A549 (cell line): ENCODE data around the gene MALRD1. TPM values are rescaled to one million over a fixed set of nuclear protein-coding genes. Genes with fewer than 3 reads are reported as not detected.

Experiments used
- ATAC-seq, 2 experiments: fragments of 200-7000 bp in 1 of 2; fragments of >200 bp in 1 of 2; cut with Nextera tagmentation in 1 of 2; cut with Tn5 transposase in 1 of 2; 3 replicates each; pipeline versions ENCODE4 v1.8.0 to v1.9.1; 2018 to 2020; ENCODE audit warnings: mild to moderate bottlenecking in 1 of 2, moderate library complexity in 1 of 2
- CTCF ChIA-PET: fragments of 300-600 bp; sonication (Branson Sonifier 250); formaldehyde crosslinking; extraction: SDS; loops from one replicate; lab custom pipeline; 2021; ENCODE audit warnings: antibody characterized with exemption, inconsistent platforms; lab: Yijun Ruan, JAX
- POLR2A ChIA-PET: fragments of 350-600 bp; formaldehyde crosslinking; extraction: SDS; loops from one replicate; lab custom pipeline; 2021; ENCODE audit warnings: antibody characterized with exemption, inconsistent platforms; lab: Yijun Ruan, JAX
- DNase-seq, 2 experiments: peaks; one replicate each; pipeline versions ENCODE4 v3.0.0 to v3.0.0-alpha.2; 2011 to 2016; ENCODE audit warnings: low read depth in 1 of 2, low spot score in 1 of 2
- FAIRE-seq: peaks from 2 replicates; lab custom pipeline; 2011; peaks lifted over from hg19 to GRCh38; lab: Jason Lieb, UNC
- H3K27ac ChIP-seq, 2 experiments: fragments of >200 bp; sonication (Bioruptor Twin); formaldehyde crosslinking; 3 replicates each; pipeline ENCODE4 v1.5.1; 2016 to 2017
- H3K4me1 ChIP-seq: fragments of >200 bp; sonication (Bioruptor Twin); formaldehyde crosslinking; 3 replicates; pipeline ENCODE4 v1.6.1; 2016
- H3K4me2 ChIP-seq: fragments of >200 bp; sonication (Bioruptor Twin); formaldehyde crosslinking; 3 replicates; pipeline ENCODE4 v1.6.1; 2016
- H3K4me3 ChIP-seq: fragments of >200 bp; sonication (Bioruptor Twin); formaldehyde crosslinking; 3 replicates; pipeline ENCODE4 v1.5.1; 2016
- H3K9me3 ChIP-seq: fragments of >200 bp; sonication (Bioruptor Twin); formaldehyde crosslinking; 3 replicates; pipeline ENCODE4 v1.6.1; 2016
- BCL3 ChIP-seq: fragments of >200 bp; sonication (Bioruptor Twin); formaldehyde crosslinking; IDR thresholded peaks from 3 replicates; pipeline ENCODE4 v1.6.1; 2016
- BHLHE40 ChIP-seq: IDR thresholded peaks from 2 replicates; pipeline ENCODE4 v1.6.1; 2012; ENCODE audit warnings: low read depth, low read length, inconsistent platforms
- CTCF ChIP-seq: fragments of >200 bp; sonication (Bioruptor Twin); formaldehyde crosslinking; IDR thresholded peaks from 3 replicates; pipeline ENCODE4 v1.5.1; 2016
- ELK1 ChIP-seq: fragments of 150-350 bp; IDR thresholded peaks from 2 replicates; pipeline ENCODE4 v1.6.1; 2014; ENCODE audit warnings: low read depth, mild to moderate bottlenecking, low read length
- EP300 ChIP-seq, 2 experiments: fragments of >200 bp; sonication (Bioruptor Twin); formaldehyde crosslinking; IDR thresholded peaks; 2 replicates in 1 of 2; 3 replicates in 1 of 2; pipeline ENCODE4 v1.6.1; 2016 to 2017
- FOSB ChIP-seq: fragments of 250-450 bp; sonication (Bioruptor Pico); IDR thresholded peaks from 2 replicates; pipeline ENCODE4 v1.5.0; 2020; ENCODE audit warnings: mild to moderate bottlenecking, moderate library complexity
- GATA3 ChIP-seq: IDR thresholded peaks from 2 replicates; pipeline ENCODE4 v1.6.1; 2012; ENCODE audit warnings: borderline replicate concordance
- HDAC2 ChIP-seq: fragments of 200-600 bp; sonication (generic); IDR thresholded peaks from 2 replicates; pipeline ENCODE4 v1.6.1; 2016
- HES2 ChIP-seq: fragments of >200 bp; sonication (Bioruptor Twin); formaldehyde crosslinking; IDR thresholded peaks from 2 replicates; pipeline ENCODE4 v1.6.1; 2016
- HEYL ChIP-seq: fragments of 250-450 bp; sonication (Bioruptor Pico); IDR thresholded peaks from 2 replicates; pipeline ENCODE4 v1.8.0; 2021; ENCODE audit warnings: mild to moderate bottlenecking, moderate library complexity
- HOXA7 ChIP-seq: fragments of 250-450 bp; sonication (Bioruptor Pico); IDR thresholded peaks from 2 replicates; pipeline ENCODE4 v1.5.0; 2020; ENCODE audit warnings: mild to moderate bottlenecking, moderate library complexity
- HOXB5 ChIP-seq: fragments of 250-450 bp; sonication (Bioruptor Pico); IDR thresholded peaks from 2 replicates; pipeline ENCODE4 v1.5.0; 2020; ENCODE audit warnings: mild to moderate bottlenecking, moderate library complexity
- KDM1A ChIP-seq: fragments of 200-600 bp; sonication (generic); IDR thresholded peaks from 2 replicates; pipeline ENCODE4 v1.6.1; 2016; ENCODE audit warnings: low read depth, mild to moderate bottlenecking
- NPAS2 ChIP-seq: fragments of 250-450 bp; sonication (Bioruptor Pico); IDR thresholded peaks from 2 replicates; pipeline ENCODE4 v1.8.0; 2022; ENCODE audit warnings: mild to moderate bottlenecking, moderate library complexity, borderline replicate concordance
- NR3C1 ChIP-seq: fragments of >200 bp; sonication (Bioruptor Twin); formaldehyde crosslinking; IDR thresholded peaks from 3 replicates; pipeline ENCODE4 v1.6.1; 2017
- POLR2AphosphoS2 ChIP-seq: conservative IDR thresholded peaks from 2 replicates; pipeline ENCODE4 v1.6.1; 2012; ENCODE audit warnings: low read length, improper control_type of control experiment, inconsistent platforms
- SREBF2 ChIP-seq: fragments of 450-650 bp; IDR thresholded peaks from 2 replicates; pipeline ENCODE4 v1.6.1; 2014; ENCODE audit warnings: mild to moderate bottlenecking, moderate library complexity
- TFCP2L1 ChIP-seq: fragments of 250-450 bp; sonication (Bioruptor Pico); IDR thresholded peaks from 2 replicates; pipeline ENCODE4 v1.5.0; 2021; ENCODE audit warnings: mild to moderate bottlenecking
- TP53 ChIP-seq: fragments of 250-450 bp; sonication (Bioruptor Pico); IDR thresholded peaks from 2 replicates; pipeline ENCODE4 v1.5.0; 2021; ENCODE audit warnings: mild to moderate bottlenecking, moderate library complexity
- ZNF302 ChIP-seq: fragments of 250-450 bp; sonication (Bioruptor Pico); IDR thresholded peaks from 2 replicates; pipeline ENCODE4 v1.9.0; 2021; ENCODE audit warnings: inconsistent platforms, mild to moderate bottlenecking, moderate library complexity
- WGBS: methylation state at CpG from one replicate; pipeline ENCODE4 v1.1.6; 2017; ENCODE audit errors: missing lambda C conversion rate; 5-methylcytosine and 5-hydroxymethylcytosine counted together
- polyA plus RNA-seq, 4 experiments: library from polyadenylated mRNA; depleted of rRNA in 3 of 4; stranded (reverse); fragments of >200 nt; fragmentation: RNase III in 1 of 4; extraction: RNeasy Plus Mini Kit Qiagen cat#74134 plus additional on column Dnase treatment in 1 of 4; gene quantifications; 2 replicates in 3 of 4; 3 replicates in 1 of 4; pipeline ENCODE4 v1.2.3, GENCODE V29; 2011 to 2017

The MALRD1 gene
- polyA plus RNA-seq, 2 of the 4 experiments (the other 2 are of a cell fraction), result not detected

- POLR2A ChIA-PET, result no interaction called here
- CTCF ChIA-PET, result no interaction called here
- 3% methylated on average over 1 of the region's 1 CpG for WGBS
Measured at GRCh38 chr10:19561181-19561580, 512.6 kb downstream of the MALRD1 start.

GRCh38 chr10:19563388-19564141 is 515.0 kb downstream of the MALRD1 start:
- DNase-seq (no peak), FAIRE-seq (no peak), ATAC-seq (no peak)
- no peaks in the 10 kb centered on the region for H3K4me1 ChIP-seq
- H3K9me3 ChIP-seq, result no peaks in the 10 kb centered on the region; the same call in 2 of the 3 replicates
- CTCF ChIA-PET, result no interaction called here
- H3K4me3 ChIP-seq, result no peak overlapping the region
- H3K27ac ChIP-seq, result no peak overlapping the region
- TF ChIP-seq CTCF (no peak), ELK1 (no peak), POLR2AphosphoS2 (no peak), TFCP2L1 (CRISPR knock-in tag) (no peak), TP53 (CRISPR knock-in tag) (no peak), HOXA7 (no peak), BCL3 (no peak), NR3C1 (no peak), HES2 (no peak), NPAS2 (CRISPR knock-in tag) (no peak), HEYL (CRISPR knock-in tag) (no peak), HOXB5 (CRISPR knock-in tag) (no peak)
- POLR2A ChIA-PET, result no interaction called here
- no peak overlapping the region for H3K4me2 ChIP-seq
- WGBS, result 66% methylated on average over 4 of the region's 4 CpGs

More at GRCh38 chr10:19561181-19561580, 512.6 kb downstream of the MALRD1 start:
- no peak for DNase-seq
- Histone ChIP-seq H3K9me3 (no peaks in the 10 kb centered on the region; the same call in 2 of the 3 replicates), H3K4me3 (no peak overlapping the region), H3K4me2 (no peak overlapping the region), H3K27ac (no peak overlapping the region), H3K4me1 (no peaks in the 10 kb centered on the region)
- no peak for FAIRE-seq
- ATAC-seq, result no peak
- no peak for TF ChIP-seq EP300 (IDR thresholded peaks at IDR 0.05)
- TF ChIP-seq FOSB (CRISPR knock-in tag), result no peak
- TF ChIP-seq HDAC2, result no peak

- ChIA-PET CTCF (no interaction called here), POLR2A (no interaction called here)
- no peak for ATAC-seq
- H3K4me1 ChIP-seq, result no peaks in the 10 kb centered on the region
- TF ChIP-seq SREBF2, result no peak
- TF ChIP-seq KDM1A, result no peak
- TF ChIP-seq NR3C1, result no peak
- TF ChIP-seq ZNF302, result no peak
- no peak for TF ChIP-seq GATA3
- no peak for TF ChIP-seq BHLHE40
- H3K4me3 ChIP-seq, result no peak overlapping the region
- WGBS, result 8% methylated on average over 3 of the region's 3 CpGs
- DNase-seq, result no peak
- H3K9me3 ChIP-seq, result no peaks in the 10 kb centered on the region
- no peak overlapping the region for H3K4me2 ChIP-seq
- FAIRE-seq, result no peak
- H3K27ac ChIP-seq, result no peak overlapping the region
Measured at GRCh38 chr10:19570120-19570519, 521.5 kb downstream of the MALRD1 start.
